GM19324 (cell line): ENCODE measurements around the gene CYP46A1.

Experiments used
- ATAC-seq: cut with Tn5 transposase; IDR thresholded peaks from one replicate; pipeline ENCODE4 v1.9.1; 2021; ENCODE audit warnings: mild to moderate bottlenecking, moderate library complexity; ENCODE audit not compliant: unreplicated experiment, low FRiP score

The CYP46A1 gene

GRCh38 chr14:99672506-99673304 lies 11.4 kb upstream of the CYP46A1 start:
- ATAC-seq, result peak; percentile 64

GRCh38 chr14:99673305-99674063 lies 10.6 kb upstream of the CYP46A1 start:
- ATAC-seq, result no peak

GRCh38 chr14:99674064-99674650 lies 9.9 kb upstream of the CYP46A1 start:
- ATAC-seq, result no peak

GRCh38 chr14:99674776-99675381 lies 9.2 kb upstream of the CYP46A1 start:
- ATAC-seq, result no peak

GRCh38 chr14:99675382-99675835 lies 8.7 kb upstream of the CYP46A1 start:
- no peak for ATAC-seq

- no peak for ATAC-seq
Measured at GRCh38 chr14:99675951-99676350, 8.1 kb upstream of the CYP46A1 start.

GRCh38 chr14:99676657-99677056 lies 7.4 kb upstream of the CYP46A1 start:
- no peak for ATAC-seq

GRCh38 chr14:99677231-99678140 lies 6.6 kb upstream of the CYP46A1 start:
- ATAC-seq, result no peak

GRCh38 chr14:99678198-99678597 lies 5.9 kb upstream of the CYP46A1 start:
- no peak for ATAC-seq

GRCh38 chr14:99679111-99679510 lies 5.0 kb upstream of the CYP46A1 start:
- ATAC-seq, result no peak

- no peak for ATAC-seq
Measured at GRCh38 chr14:99679543-99679942, 4.6 kb upstream of the CYP46A1 start.

GRCh38 chr14:99679996-99680395 lies 4.1 kb upstream of the CYP46A1 start:
- ATAC-seq, result no peak

GRCh38 chr14:99681101-99681831 lies 2.8 kb upstream of the CYP46A1 start:
- ATAC-seq, result no peak

GRCh38 chr14:99681832-99682148 lies 2.3 kb upstream of the CYP46A1 start:
- no peak for ATAC-seq

- peak; percentile 26 for ATAC-seq
Measured at GRCh38 chr14:99682809-99683618, 1.1 kb upstream of the CYP46A1 start.

GRCh38 chr14:99684410-99684934 lies 374 bp downstream of the CYP46A1 start:
- ATAC-seq, result no peak

GRCh38 chr14:99685151-99685591 lies 1.1 kb downstream of the CYP46A1 start:
- no peak for ATAC-seq

GRCh38 chr14:99685596-99685995 lies 1.5 kb downstream of the CYP46A1 start:
- ATAC-seq, result no peak
